ENCODE data around the gene CAVIN3.

Gene CAVIN3

GRCh38 chr11:6356503-6357055, 36.3 kb upstream of the CAVIN3 start:
- H3K27ac ChIP-seq: peak overlapping the region; percentile 70 to 82
- no peak for DNase-seq (ENCODE audit: low spot score)
- no peak overlapping the region for H3K4me3 ChIP-seq
- no peak for TF ChIP-seq CTCF (IDR thresholded peaks at IDR 0.05)

- H3K27ac ChIP-seq: no peak overlapping the region
- TF ChIP-seq CTCF (IDR thresholded peaks at IDR 0.05): no peak
- no peak for DNase-seq (ENCODE audit: low spot score)
- H3K4me3 ChIP-seq: no peak overlapping the region
These were observed 34.6 kb upstream of the CAVIN3 start for GRCh38 chr11:6354651-6355485.

- H3K27ac ChIP-seq: no peak overlapping the region
- DNase-seq (ENCODE audit: low spot score): peak; percentile 74
- peak; percentile 81 for TF ChIP-seq CTCF (IDR thresholded peaks at IDR 0.05)
- H3K4me3 ChIP-seq: no peak overlapping the region
These were observed 33.2 kb upstream of the CAVIN3 start for GRCh38 chr11:6353367-6353987.

- no peak for TF ChIP-seq CTCF (IDR thresholded peaks at IDR 0.05)
- Histone ChIP-seq H3K27ac (no peak overlapping the region), H3K4me3 (no peak overlapping the region)
- no peak for DNase-seq (ENCODE audit: low spot score)
These were observed 31.6 kb upstream of the CAVIN3 start for GRCh38 chr11:6351782-6352382.

- no peak for DNase-seq (ENCODE audit: low spot score)
- no peak for TF ChIP-seq CTCF (IDR thresholded peaks at IDR 0.05)
- Histone ChIP-seq H3K4me3 (no peak overlapping the region), H3K27ac (no peak overlapping the region)
These were observed 30.2 kb upstream of the CAVIN3 start for GRCh38 chr11:6350486-6350885.

- H3K4me3 ChIP-seq: no peak overlapping the region
- no peak for DNase-seq (ENCODE audit: low spot score)
- no peak overlapping the region for H3K27ac ChIP-seq
- no peak for TF ChIP-seq CTCF (IDR thresholded peaks at IDR 0.05)
These were observed 29.7 kb upstream of the CAVIN3 start for GRCh38 chr11:6350043-6350442.

All from coronary artery (tissue), 2 donors.